Sigmoid colon (tissue), 4 donors: ENCODE measurements around the gene USP54.

Source experiments
- EP300 ChIP-seq, 4 donors: sonication (generic); formaldehyde crosslinking; IDR thresholded peaks; one replicate each; pipeline ENCODE4 v1.6.1; 2017; ENCODE audit warnings: antibody characterized with exemption in 4 of 4
- POLR2A ChIP-seq, 2 donors: fragments of 450-650 bp; IDR thresholded peaks; one replicate each; pipeline ENCODE4 v1.6.1; 2016; ENCODE audit warnings: antibody characterized with exemption in 2 of 2, mild to moderate bottlenecking in 2 of 2, moderate library complexity in 2 of 2
- TF ChIP-seq, protein P1 (sequence below), 4 experiments: fragments of 450-650 bp in 3 of 4; fragments of 200-600 bp in 1 of 4; IDR thresholded peaks; one replicate each; pipeline ENCODE4 v1.5.1; 2016 to 2019; ENCODE audit warnings: antibody characterized with exemption in 4 of 4, mild to moderate bottlenecking in 3 of 4, moderate library complexity in 2 of 4

DNA sequence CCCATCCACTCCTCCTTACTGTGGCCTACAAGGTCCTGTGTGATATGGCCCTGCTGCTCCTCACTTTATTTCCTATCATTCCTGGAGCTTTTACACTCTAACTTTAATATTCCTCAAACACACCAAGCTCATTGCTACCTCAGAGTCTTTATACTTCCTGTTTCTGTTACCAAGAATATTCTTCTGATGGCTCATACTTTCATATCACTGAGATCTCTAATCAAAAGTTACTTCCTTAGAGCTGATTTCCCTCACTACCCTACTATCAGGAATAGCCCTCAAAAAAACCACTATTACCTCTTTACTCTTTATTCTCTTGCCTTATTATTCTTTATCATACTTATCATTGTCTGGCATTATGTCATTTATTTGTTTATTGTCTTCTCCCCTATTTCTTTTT is 89.5 kb downstream of the USP54 start:
- TF ChIP-seq POLR2A (IDR thresholded peaks at IDR 0.05) (no peak), EP300 (IDR thresholded peaks at IDR 0.05) (no peak)
- TF ChIP-seq, protein P1, sequence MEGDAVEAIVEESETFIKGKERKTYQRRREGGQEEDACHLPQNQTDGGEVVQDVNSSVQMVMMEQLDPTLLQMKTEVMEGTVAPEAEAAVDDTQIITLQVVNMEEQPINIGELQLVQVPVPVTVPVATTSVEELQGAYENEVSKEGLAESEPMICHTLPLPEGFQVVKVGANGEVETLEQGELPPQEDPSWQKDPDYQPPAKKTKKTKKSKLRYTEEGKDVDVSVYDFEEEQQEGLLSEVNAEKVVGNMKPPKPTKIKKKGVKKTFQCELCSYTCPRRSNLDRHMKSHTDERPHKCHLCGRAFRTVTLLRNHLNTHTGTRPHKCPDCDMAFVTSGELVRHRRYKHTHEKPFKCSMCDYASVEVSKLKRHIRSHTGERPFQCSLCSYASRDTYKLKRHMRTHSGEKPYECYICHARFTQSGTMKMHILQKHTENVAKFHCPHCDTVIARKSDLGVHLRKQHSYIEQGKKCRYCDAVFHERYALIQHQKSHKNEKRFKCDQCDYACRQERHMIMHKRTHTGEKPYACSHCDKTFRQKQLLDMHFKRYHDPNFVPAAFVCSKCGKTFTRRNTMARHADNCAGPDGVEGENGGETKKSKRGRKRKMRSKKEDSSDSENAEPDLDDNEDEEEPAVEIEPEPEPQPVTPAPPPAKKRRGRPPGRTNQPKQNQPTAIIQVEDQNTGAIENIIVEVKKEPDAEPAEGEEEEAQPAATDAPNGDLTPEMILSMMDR (IDR thresholded peaks at IDR 0.05): no peak
